GM23338 (cell line): ENCODE data around the gene ZNF860. TPM values are rescaled to one million over a fixed set of nuclear protein-coding genes. Genes with fewer than 3 reads are reported as not detected.

Experiments
- EZH2 ChIP-seq: fragments of 200-600 bp; sonication (generic); IDR thresholded peaks from one replicate; pipeline ENCODE4 v1.8.0; 2017; ENCODE audit warnings: antibody characterized with exemption, mild to moderate bottlenecking, low read depth; ENCODE audit not compliant: unreplicated experiment
- JUNB ChIP-seq: IDR thresholded peaks from one replicate; pipeline ENCODE4 v1.6.1; 2016; ENCODE audit warnings: antibody characterized with exemption; ENCODE audit not compliant: unreplicated experiment
- STAT1 ChIP-seq: IDR thresholded peaks from one replicate; pipeline ENCODE4 v1.6.1; 2016; ENCODE audit warnings: antibody characterized with exemption; ENCODE audit not compliant: unreplicated experiment
- ZNF114 ChIP-seq: fragments of 250-450 bp; sonication (Bioruptor Pico); IDR thresholded peaks from 2 replicates; pipeline ENCODE4 v1.5.0; 2020; ENCODE audit warnings: mild to moderate bottlenecking, moderate library complexity
- ZNF331 ChIP-seq: fragments of 250-450 bp; sonication (Bioruptor Pico); IDR thresholded peaks from 2 replicates; pipeline ENCODE4 v1.5.0; 2020; ENCODE audit warnings: low read depth, mild to moderate bottlenecking, moderate library complexity
- polyA plus RNA-seq: library from polyadenylated mRNA; unstranded; fragments of >200 nt; fragmentation: Nextera tagmentation; extraction: Ambion mirVana; gene quantifications from 2 replicates; pipeline ENCODE4 v1.2.1, GENCODE V29; 2016
- total RNA-seq: library from RNA; depleted of rRNA; stranded (reverse); fragments of >200 nt; shearing (Covaris generic); gene quantifications from 2 replicates; pipeline ENCODE4 v1.2.3, GENCODE V29; 2014
- TF ChIP-seq, protein P1 (sequence below): IDR thresholded peaks from one replicate; pipeline ENCODE4 v1.6.1; 2018; ENCODE audit warnings: antibody characterized with exemption; ENCODE audit not compliant: unreplicated experiment
- TF ChIP-seq, protein P2 (sequence below): fragments of 250-450 bp; sonication (Bioruptor Pico); IDR thresholded peaks from 2 replicates; pipeline ENCODE4 v1.5.0; 2020; ENCODE audit warnings: mild to moderate bottlenecking, moderate library complexity

ZNF860 gene
- total and polyA plus RNA-seq, 2 experiments from 2014 or later: 5.2 to 12.4 TPM

DNA sequence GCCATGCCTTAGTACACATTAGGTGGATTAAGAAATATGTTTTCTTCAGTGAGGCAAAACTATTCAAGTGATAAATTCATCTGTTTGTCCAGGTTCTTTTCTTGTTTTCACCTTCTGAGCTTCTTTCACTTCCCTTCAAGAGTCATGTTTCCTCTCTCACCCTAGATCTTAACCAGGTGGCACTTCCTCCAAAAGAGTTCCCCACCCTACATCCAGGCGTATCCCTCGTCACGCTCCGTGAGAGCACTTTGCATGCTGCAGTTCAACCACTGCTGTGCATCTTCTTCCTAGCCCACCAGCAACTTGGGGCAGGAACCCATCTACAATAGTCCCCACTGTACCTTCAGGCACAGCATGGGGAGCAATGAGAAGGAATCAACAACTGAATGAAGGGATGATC, 29.3 kb upstream of the ZNF860 start (continued):
- TF ChIP-seq, protein P1, sequence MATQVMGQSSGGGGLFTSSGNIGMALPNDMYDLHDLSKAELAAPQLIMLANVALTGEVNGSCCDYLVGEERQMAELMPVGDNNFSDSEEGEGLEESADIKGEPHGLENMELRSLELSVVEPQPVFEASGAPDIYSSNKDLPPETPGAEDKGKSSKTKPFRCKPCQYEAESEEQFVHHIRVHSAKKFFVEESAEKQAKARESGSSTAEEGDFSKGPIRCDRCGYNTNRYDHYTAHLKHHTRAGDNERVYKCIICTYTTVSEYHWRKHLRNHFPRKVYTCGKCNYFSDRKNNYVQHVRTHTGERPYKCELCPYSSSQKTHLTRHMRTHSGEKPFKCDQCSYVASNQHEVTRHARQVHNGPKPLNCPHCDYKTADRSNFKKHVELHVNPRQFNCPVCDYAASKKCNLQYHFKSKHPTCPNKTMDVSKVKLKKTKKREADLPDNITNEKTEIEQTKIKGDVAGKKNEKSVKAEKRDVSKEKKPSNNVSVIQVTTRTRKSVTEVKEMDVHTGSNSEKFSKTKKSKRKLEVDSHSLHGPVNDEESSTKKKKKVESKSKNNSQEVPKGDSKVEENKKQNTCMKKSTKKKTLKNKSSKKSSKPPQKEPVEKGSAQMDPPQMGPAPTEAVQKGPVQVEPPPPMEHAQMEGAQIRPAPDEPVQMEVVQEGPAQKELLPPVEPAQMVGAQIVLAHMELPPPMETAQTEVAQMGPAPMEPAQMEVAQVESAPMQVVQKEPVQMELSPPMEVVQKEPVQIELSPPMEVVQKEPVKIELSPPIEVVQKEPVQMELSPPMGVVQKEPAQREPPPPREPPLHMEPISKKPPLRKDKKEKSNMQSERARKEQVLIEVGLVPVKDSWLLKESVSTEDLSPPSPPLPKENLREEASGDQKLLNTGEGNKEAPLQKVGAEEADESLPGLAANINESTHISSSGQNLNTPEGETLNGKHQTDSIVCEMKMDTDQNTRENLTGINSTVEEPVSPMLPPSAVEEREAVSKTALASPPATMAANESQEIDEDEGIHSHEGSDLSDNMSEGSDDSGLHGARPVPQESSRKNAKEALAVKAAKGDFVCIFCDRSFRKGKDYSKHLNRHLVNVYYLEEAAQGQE: no peak
- TF ChIP-seq STAT1: no peak
- TF ChIP-seq JUNB: no peak
- TF ChIP-seq, protein P2, sequence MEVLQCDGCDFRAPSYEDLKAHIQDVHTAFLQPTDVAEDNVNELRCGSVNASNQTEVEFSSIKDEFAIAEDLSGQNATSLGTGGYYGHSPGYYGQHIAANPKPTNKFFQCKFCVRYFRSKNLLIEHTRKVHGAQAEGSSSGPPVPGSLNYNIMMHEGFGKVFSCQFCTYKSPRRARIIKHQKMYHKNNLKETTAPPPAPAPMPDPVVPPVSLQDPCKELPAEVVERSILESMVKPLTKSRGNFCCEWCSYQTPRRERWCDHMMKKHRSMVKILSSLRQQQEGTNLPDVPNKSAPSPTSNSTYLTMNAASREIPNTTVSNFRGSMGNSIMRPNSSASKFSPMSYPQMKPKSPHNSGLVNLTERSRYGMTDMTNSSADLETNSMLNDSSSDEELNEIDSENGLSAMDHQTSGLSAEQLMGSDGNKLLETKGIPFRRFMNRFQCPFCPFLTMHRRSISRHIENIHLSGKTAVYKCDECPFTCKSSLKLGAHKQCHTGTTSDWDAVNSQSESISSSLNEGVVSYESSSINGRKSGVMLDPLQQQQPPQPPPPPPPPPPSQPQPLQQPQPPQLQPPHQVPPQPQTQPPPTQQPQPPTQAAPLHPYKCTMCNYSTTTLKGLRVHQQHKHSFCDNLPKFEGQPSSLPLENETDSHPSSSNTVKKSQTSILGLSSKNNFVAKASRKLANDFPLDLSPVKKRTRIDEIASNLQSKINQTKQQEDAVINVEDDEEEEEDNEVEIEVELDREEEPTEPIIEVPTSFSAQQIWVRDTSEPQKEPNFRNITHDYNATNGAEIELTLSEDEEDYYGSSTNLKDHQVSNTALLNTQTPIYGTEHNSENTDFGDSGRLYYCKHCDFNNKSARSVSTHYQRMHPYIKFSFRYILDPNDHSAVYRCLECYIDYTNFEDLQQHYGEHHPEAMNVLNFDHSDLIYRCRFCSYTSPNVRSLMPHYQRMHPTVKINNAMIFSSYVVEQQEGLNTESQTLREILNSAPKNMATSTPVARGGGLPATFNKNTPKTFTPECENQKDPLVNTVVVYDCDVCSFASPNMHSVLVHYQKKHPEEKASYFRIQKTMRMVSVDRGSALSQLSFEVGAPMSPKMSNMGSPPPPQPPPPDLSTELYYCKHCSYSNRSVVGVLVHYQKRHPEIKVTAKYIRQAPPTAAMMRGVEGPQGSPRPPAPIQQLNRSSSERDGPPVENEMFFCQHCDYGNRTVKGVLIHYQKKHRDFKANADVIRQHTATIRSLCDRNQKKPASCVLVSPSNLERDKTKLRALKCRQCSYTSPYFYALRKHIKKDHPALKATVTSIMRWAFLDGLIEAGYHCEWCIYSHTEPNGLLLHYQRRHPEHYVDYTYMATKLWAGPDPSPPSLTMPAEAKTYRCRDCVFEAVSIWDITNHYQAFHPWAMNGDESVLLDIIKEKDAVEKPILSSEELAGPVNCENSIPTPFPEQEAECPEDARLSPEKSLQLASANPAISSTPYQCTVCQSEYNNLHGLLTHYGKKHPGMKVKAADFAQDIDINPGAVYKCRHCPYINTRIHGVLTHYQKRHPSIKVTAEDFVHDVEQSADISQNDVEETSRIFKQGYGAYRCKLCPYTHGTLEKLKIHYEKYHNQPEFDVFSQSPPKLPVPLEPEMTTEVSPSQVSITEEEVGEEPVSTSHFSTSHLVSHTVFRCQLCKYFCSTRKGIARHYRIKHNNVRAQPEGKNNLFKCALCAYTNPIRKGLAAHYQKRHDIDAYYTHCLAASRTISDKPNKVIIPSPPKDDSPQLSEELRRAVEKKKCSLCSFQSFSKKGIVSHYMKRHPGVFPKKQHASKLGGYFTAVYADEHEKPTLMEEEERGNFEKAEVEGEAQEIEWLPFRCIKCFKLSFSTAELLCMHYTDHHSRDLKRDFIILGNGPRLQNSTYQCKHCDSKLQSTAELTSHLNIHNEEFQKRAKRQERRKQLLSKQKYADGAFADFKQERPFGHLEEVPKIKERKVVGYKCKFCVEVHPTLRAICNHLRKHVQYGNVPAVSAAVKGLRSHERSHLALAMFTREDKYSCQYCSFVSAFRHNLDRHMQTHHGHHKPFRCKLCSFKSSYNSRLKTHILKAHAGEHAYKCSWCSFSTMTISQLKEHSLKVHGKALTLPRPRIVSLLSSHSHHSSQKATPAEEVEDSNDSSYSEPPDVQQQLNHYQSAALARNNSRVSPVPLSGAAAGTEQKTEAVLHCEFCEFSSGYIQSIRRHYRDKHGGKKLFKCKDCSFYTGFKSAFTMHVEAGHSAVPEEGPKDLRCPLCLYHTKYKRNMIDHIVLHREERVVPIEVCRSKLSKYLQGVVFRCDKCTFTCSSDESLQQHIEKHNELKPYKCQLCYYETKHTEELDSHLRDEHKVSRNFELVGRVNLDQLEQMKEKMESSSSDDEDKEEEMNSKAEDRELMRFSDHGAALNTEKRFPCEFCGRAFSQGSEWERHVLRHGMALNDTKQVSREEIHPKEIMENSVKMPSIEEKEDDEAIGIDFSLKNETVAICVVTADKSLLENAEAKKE (CRISPR knock-in tag): no peak
- TF ChIP-seq ZNF114: no peak
- no peak for TF ChIP-seq ZNF331 (CRISPR knock-in tag)
- TF ChIP-seq EZH2: no peak
